Mesodermal cell (in vitro differentiated cells): ENCODE data around the gene NSUN6.
A peak's percentile ranks its signal among the peaks of the same experiment; 100 is the strongest.

ENCODE experiments used
- H3K27ac ChIP-seq: 2 replicates; pipeline ENCODE4 v1.7.0; 2013; ENCODE audit warnings: mild to moderate bottlenecking, low read depth, low read length, moderate library complexity; ENCODE audit not compliant: severe bottlenecking
- H3K36me3 ChIP-seq: 2 replicates; pipeline ENCODE4 v1.7.1; 2013; ENCODE audit warnings: mild to moderate bottlenecking, low read length, moderate library complexity; ENCODE audit not compliant: control insufficient read depth, insufficient read depth
- H3K4me1 ChIP-seq: one replicate; pipeline ENCODE4 v1.7.1; 2013; ENCODE audit warnings: mild to moderate bottlenecking, low read length; ENCODE audit not compliant: insufficient read depth, control insufficient read depth, poor library complexity, severe bottlenecking
- H3K4me3 ChIP-seq: 2 replicates; pipeline ENCODE4 v1.7.0; 2013; ENCODE audit warnings: low read length, control low read depth, mild to moderate bottlenecking; ENCODE audit not compliant: insufficient read depth, poor library complexity, severe bottlenecking; ENCODE audit errors: extremely low read depth
- H3K9me3 ChIP-seq: 2 replicates; pipeline ENCODE4 v1.7.1; 2013; ENCODE audit warnings: mild to moderate bottlenecking, low read length, moderate library complexity; ENCODE audit not compliant: control insufficient read depth
- WGBS, 2 experiments: methylation state at CpG; one replicate each; pipeline ENCODE4 v1.1.5; 2013; ENCODE audit warnings: missing lambda C conversion rate in 2 of 2; ENCODE audit not compliant: insufficient coverage in 2 of 2; 5-methylcytosine and 5-hydroxymethylcytosine counted together

NSUN6 gene

DNA sequence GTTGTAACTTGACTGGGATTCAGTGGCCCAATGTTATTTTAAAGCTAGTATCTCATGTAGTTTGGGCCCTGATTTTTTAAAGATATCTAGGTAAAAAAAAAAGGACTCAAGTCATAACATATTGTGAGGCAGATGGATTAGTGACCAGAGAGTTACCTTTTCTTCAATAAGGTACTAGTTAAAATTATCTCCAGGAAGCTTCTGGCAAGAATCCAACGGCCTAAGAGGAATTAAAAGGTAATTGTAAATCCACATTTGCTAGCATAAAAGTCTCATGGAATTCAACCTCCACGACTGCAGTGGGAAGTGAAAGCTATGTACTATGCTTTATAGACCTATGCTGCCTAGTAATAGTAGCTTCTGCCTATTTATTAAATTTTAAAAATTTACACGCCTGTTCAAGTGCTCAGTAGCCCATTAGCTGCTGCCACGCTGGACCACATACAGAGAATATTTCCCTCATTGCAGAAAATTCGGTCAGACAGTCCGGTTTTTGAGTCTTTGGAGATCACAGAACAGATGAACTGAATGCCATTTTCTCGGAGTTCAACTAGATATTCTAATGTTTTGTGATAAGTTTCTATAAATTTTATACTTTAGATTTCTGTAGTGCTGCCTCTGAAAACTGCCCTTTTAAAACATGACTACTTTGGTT is 118.4 kb downstream of the NSUN6 start:
- WGBS, 2 experiments: 85 to 100% methylated on average over 2 to 4 of the region's 7 CpGs
- Histone ChIP-seq H3K4me1 (no peaks in the 10 kb centered on the region), H3K4me3 (no peak overlapping the region), H3K27ac (no peak overlapping the region), H3K9me3 (no peaks in the 10 kb centered on the region), H3K36me3 (no peaks in the 10 kb centered on the region)

DNA sequence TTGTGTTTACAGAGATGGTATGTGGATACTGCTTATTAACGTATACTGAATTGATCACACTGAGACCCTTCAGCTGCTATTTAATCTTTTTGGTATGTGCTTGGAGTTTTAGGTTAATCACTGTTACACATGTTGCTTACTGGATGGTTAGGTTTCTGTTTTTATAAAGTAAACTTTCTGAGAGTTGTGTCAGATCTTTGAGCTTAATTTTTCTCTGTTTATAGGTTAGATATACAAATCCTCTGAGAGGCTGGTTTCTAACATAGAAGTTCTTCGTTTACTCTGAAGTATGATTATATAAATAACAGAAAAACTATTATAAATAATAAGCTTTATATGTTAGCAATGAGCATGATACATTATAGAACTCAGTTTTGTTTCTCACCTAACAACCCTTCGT is 123.1 kb downstream of the NSUN6 start:
- WGBS, 2 experiments: 86 to 100% methylated on average over 1 of the region's 3 CpGs
- Histone ChIP-seq H3K9me3 (no peaks in the 10 kb centered on the region), H3K36me3 (no peaks in the 10 kb centered on the region), H3K4me1 (peaks cover 7% of the 10 kb centered on the region), H3K27ac (no peak overlapping the region), H3K4me3 (no peak overlapping the region)

DNA sequence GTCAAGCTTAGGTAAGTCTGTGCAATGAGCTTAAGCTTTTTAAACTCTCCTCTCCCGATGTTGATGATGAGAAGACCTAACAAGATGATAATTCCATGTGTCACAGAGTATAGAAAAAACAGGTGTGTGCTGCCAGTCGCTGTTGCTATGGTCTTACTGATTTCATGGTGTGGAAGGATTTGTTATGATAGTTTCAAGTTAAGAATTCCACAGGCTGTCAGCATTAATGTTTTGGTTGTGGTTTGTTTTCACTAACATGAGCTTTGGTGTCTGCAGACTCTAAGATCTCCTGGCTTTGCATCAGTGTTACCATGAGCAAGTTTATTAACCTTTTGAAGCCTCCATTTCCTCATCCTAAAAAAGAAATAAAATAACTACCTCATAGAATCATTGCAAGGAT is 123.7 kb downstream of the NSUN6 start:
- Histone ChIP-seq H3K36me3 (no peaks in the 10 kb centered on the region), H3K9me3 (no peaks in the 10 kb centered on the region), H3K27ac (no peak overlapping the region), H3K4me1 (peaks cover 9% of the 10 kb centered on the region), H3K4me3 (no peak overlapping the region)
- 69 to 94% methylated on average over 2 of the region's 2 CpGs for WGBS, 2 experiments

DNA sequence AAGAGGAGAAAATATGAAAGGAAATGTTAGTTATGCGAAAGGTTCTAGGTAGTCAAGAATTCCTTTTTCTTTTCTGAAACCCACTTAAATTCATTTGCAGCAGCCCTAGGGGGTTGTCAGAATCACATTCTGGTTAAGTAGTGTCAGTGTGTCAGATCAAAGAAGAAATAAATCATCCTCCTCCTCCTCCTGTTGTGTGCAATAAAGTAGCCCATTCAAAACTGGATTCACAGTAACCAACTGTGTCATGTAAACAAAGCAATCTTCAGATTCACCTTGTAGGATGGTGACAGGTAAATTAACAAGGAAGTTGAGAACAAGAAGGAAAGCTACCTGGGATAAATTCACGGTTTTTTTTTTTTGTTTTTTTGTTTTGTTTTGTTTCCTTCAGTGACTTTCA is 127.5 kb downstream of the NSUN6 start:
- H3K4me3 ChIP-seq: no peak overlapping the region
- H3K36me3 ChIP-seq: peaks cover 3% of the 10 kb centered on the region
- H3K4me1 ChIP-seq: peaks cover 17% of the 10 kb centered on the region
- H3K9me3 ChIP-seq: no peaks in the 10 kb centered on the region
- 80 to 86% methylated on average over 1 of the region's 2 CpGs for WGBS, 2 experiments
- H3K27ac ChIP-seq: no peak overlapping the region

DNA sequence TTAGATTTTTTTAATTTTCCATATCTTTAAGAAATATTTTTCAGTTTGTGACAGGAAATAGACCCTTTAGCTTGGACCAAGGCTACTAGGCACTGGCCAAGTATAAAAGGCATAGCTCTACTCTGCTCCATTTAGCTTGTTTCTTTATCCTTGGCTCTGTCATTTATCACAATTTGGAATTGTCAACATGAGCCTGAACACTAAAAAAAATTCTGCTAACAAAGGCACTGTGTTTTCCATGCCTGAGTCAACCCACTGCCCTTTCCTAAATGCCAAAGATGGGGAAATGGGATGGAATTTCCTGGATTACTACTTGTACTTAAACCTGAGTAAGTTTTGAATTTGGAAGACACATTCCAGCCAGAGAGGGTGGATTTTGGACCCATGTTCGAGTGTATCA is 128.4 kb downstream of the NSUN6 start:
- peaks cover 3% of the 10 kb centered on the region for H3K36me3 ChIP-seq
- no peaks in the 10 kb centered on the region for H3K9me3 ChIP-seq
- peak overlapping the region; percentile 58 for H3K27ac ChIP-seq
- no peak overlapping the region for H3K4me3 ChIP-seq
- WGBS, 2 experiments: no CpG with 5 or more reads among the region's 1 CpG
- peaks cover 17% of the 10 kb centered on the region for H3K4me1 ChIP-seq

DNA sequence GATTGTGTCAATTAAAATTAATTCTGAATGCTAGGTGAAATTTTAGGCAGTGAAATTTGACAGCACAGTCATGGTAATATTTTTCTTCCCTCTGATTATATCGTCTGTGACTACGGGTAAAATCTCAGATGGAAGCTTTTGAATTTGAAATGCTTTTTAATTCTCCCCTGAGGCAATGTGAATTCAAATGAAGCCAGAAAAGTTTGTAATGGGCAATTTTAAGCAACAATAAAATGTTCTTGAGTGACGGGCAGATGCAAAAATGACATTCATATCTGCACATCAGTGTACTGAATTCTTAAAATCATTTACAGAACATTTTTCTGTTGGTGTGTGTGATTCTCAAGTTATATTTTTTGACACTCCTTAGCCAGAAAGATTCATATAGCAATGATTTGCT is 134.5 kb downstream of the NSUN6 start:
- 100% methylated on average over 1 of the region's 3 CpGs; no CpG with 5 or more reads in 1 of the 2 experiments for WGBS, 2 experiments
- peaks cover 3% of the 10 kb centered on the region for H3K36me3 ChIP-seq
- H3K9me3 ChIP-seq: no peaks in the 10 kb centered on the region
- H3K27ac ChIP-seq: no peak overlapping the region
- no peak overlapping the region for H3K4me3 ChIP-seq
- peaks cover 4% of the 10 kb centered on the region for H3K4me1 ChIP-seq

DNA sequence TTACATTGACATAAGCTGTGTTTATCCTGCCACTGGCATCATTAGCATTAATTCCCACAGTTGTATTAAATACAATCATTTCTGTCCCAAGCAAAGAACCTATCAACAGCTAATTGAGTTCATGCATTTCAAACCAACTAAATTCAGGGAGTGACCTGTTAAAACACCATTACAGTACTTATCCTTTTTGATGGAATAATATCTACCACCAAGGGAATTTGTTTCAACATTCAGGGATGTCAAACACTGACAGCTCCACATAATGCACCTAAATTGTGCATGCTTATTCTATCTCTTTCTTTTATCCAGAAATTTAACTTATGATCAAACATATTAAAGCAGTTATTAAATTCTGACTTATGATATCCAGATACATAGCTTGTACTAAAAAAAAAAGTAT is 136.8 kb downstream of the NSUN6 start:
- Histone ChIP-seq H3K4me3 (no peak overlapping the region), H3K9me3 (no peaks in the 10 kb centered on the region), H3K36me3 (no peaks in the 10 kb centered on the region), H3K27ac (no peak overlapping the region), H3K4me1 (peaks cover 4% of the 10 kb centered on the region)

DNA sequence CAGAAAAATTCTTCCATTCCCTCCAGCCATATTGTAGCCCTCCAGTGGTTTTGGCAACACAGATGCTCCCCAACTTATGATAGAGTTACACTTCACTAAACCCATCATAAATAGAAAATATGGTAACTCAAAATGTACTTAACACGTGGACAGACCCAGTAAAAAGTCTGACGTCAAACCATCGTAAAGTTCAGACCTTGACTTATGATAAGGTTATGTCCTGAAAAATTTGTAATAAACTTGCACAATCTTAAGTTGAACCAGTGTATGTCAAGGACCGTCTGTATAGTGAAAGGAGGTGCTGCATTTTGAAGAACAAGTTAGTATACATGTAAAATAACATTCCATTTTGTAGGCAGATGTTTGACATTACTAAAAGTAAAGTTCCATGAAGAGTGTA is 142.8 kb downstream of the NSUN6 start:
- Histone ChIP-seq H3K36me3 (no peaks in the 10 kb centered on the region), H3K4me1 (no peaks in the 10 kb centered on the region), H3K27ac (no peak overlapping the region), H3K4me3 (no peak overlapping the region), H3K9me3 (no peaks in the 10 kb centered on the region)
- 87 to 90% methylated on average over 3 of the region's 4 CpGs for WGBS, 2 experiments

DNA sequence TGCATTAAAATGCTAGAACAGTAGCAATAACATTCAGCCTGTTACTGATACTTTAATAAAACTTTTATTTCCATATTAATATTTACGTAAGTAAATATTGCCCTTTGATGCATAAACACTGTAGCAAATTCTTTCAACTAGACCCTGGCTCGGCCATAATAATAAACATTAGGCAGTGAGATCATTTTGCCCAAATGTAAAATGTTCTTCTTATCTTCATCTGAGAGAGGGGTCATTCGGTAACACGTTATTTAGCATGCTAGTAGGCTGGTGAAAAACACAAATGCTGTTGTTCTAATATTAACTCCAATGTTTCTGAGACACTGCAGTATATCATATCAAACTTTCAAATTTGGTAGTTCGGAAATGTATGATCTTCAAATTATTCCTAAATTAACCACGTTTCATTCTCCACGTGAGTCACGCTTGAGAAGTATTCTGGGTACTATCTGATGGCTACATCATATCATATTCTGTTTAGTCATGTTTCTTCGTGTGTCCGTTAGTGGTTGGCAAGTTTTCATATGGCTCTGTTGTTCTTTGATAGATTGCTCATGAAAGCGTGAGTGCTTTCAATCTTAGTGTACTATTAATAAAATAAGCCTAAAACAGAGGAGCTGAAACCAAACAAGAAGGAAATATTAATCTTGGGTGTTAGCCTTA is 145.8 kb downstream of the NSUN6 start:
- Histone ChIP-seq H3K4me1 (peaks cover 4% of the 10 kb centered on the region), H3K27ac (no peak overlapping the region), H3K9me3 (no peaks in the 10 kb centered on the region), H3K36me3 (no peaks in the 10 kb centered on the region), H3K4me3 (no peak overlapping the region)
- 100% methylated on average over 1 of the region's 11 CpGs; no CpG with 5 or more reads in 1 of the 2 experiments for WGBS, 2 experiments

DNA sequence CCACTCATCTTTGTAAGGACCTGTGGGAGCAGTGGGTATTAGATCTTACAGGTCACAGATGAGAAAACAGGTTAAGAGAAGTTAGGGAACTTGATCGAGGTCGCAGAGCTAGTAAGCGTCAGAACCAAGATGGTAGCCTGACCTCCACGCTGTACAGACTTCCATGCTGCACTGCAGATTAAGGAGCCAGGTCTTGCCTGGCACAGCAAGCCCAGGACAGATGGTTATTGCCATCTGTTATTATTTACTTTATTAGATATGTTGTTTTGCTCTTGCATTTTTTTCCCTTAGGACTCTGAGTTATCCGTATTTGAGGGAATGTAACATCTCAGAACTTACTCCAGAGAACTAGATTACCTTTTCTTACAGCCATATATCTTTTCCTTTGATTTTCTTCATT is 147.2 kb downstream of the NSUN6 start:
- WGBS, 2 experiments: 94 to 100% methylated on average over 4 of the region's 5 CpGs
- H3K9me3 ChIP-seq: no peaks in the 10 kb centered on the region
- H3K4me3 ChIP-seq: no peak overlapping the region
- no peaks in the 10 kb centered on the region for H3K36me3 ChIP-seq
- peaks cover 4% of the 10 kb centered on the region for H3K4me1 ChIP-seq
- no peak overlapping the region for H3K27ac ChIP-seq

DNA sequence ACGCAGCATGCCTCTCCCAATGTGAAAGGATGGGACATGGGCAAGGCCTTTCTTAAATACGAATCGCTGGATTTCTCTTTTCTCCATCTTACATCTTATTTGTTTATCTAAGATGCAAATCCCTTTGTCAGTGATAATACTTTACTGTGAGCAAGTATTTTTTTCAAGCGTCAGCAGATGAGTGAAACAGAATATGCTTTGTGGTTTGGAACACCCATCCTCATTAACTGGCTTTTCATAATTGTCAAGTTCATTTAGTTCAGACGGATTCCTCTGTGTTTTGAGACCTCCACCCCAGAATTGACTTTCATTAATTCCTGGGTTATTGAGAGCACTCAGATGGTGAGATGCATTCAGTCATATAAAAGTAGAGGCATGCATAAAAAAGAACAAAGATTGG is 149.8 kb downstream of the NSUN6 start:
- H3K4me3 ChIP-seq: no peak overlapping the region
- 100% methylated on average over 1 of the region's 5 CpGs for WGBS, 2 experiments
- no peak overlapping the region for H3K27ac ChIP-seq
- H3K36me3 ChIP-seq: no peaks in the 10 kb centered on the region
- H3K9me3 ChIP-seq: no peaks in the 10 kb centered on the region
- H3K4me1 ChIP-seq: peaks cover 4% of the 10 kb centered on the region
